HCT116 (cell line): ENCODE results near the gene APBA3. TPM values are rescaled to one million over a fixed set of nuclear protein-coding genes. Genes with fewer than 3 reads are reported as not detected.

Experiments
- ATAC-seq: fragments of 200-7000 bp; cut with Tn5 transposase; 2 replicates; pipeline ENCODE4 v1.9.1; 2020; ENCODE audit warnings: mild to moderate bottlenecking, moderate library complexity
- BruUV-seq: library from RNA; stranded (reverse); fragments of 400-500 nt; replicated peaks from 2 replicates; lab custom pipeline; 2021; lab: Mats Ljungman, UMichigan
- CTCF ChIA-PET: fragments of 300-600 bp; sonication (Branson Sonifier 250); formaldehyde crosslinking; loops from one replicate; lab custom pipeline; 2021; ENCODE audit warnings: antibody characterized with exemption; lab: Charles Lee
- POLR2A ChIA-PET: fragments of 300-600, 350-600 bp; sonication (Branson Sonifier 250); formaldehyde crosslinking; loops from one replicate; lab custom pipeline; 2021; ENCODE audit warnings: antibody characterized with exemption; lab: Charles Lee
- RAD21 ChIA-PET, 2 experiments: fragments of 300-600 bp; sonication (Branson Sonifier 250); formaldehyde crosslinking; loops; one replicate each; lab custom pipeline; 2023; ENCODE audit warnings: low total read pairs in 2 of 2; ENCODE audit not compliant: uncharacterized antibody in 2 of 2, unreplicated experiment in 2 of 2, low non-redundant PET in 1 of 2; lab: Charles Lee
- DNase-seq: peaks from one replicate; pipeline ENCODE4 v3.0.0-alpha.2; 2010; ENCODE audit warnings: low read depth, low spot score
- H2AFZ ChIP-seq: fragments of 200-600 bp; shearing (Covaris generic), sonication (generic); 2 replicates; pipeline ENCODE4 v1.6.1; 2017; ENCODE audit warnings: low read depth, mixed run types, mixed read lengths, antibody characterized with exemption, low read length; ENCODE audit not compliant: poor library complexity, severe bottlenecking
- H3K27ac ChIP-seq: 2 replicates; pipeline ENCODE4 v1.5.1; 2012; ENCODE audit warnings: low read depth, low read length
- H3K27me3 ChIP-seq: fragments of 200-600 bp; sonication (generic); 2 replicates; pipeline ENCODE4 v1.6.1; 2016; ENCODE audit warnings: mixed run types, low read length, mixed read lengths; ENCODE audit not compliant: insufficient read depth
- H3K36me3 ChIP-seq, 2 experiments: fragments of 200-500 bp in 1 of 2; fragments of 200-600 bp in 1 of 2; sonication (Bioruptor generic) in 1 of 2; sonication (generic) in 1 of 2; 2 replicates each; pipeline versions ENCODE4 v1.5.1 to v1.6.1; 2014 to 2016; ENCODE audit warnings: low read length in 2 of 2, inconsistent platforms in 1 of 2, mixed read lengths in 1 of 2, mixed run types in 1 of 2; ENCODE audit not compliant: insufficient read depth in 2 of 2, control insufficient read depth in 1 of 2
- H3K4me1 ChIP-seq, 2 experiments: fragments of 200-600 bp in 1 of 2; sonication (generic) in 1 of 2; 2 replicates each; pipeline versions ENCODE4 v1.5.1 to v1.6.1; 2012 to 2017; ENCODE audit warnings: low read length in 2 of 2, inconsistent platforms in 1 of 2, mild to moderate bottlenecking in 1 of 2, mixed read lengths in 1 of 2, mixed run types in 1 of 2, moderate library complexity in 1 of 2; ENCODE audit not compliant: insufficient read depth in 2 of 2, control insufficient read depth in 1 of 2
- H3K4me2 ChIP-seq: fragments of 200-600 bp; sonication (generic); 2 replicates; pipeline ENCODE4 v1.6.1; 2017; ENCODE audit warnings: mixed run types, low read length, mixed read lengths
- H3K4me3 ChIP-seq, 2 experiments: fragments of 200-600 bp in 1 of 2; sonication (generic) in 1 of 2; replicated peaks in 1 of 2; 2 replicates each; pipeline ENCODE4 v1.5.1; 2011 to 2016; ENCODE audit warnings: low read length in 2 of 2, control low read depth in 1 of 2, low read depth in 1 of 2, mild to moderate bottlenecking in 1 of 2, mixed read lengths in 1 of 2, mixed run types in 1 of 2
- H3K79me2 ChIP-seq: fragments of 200-600 bp; sonication (generic); 2 replicates; pipeline ENCODE4 v1.6.1; 2017; ENCODE audit warnings: mild to moderate bottlenecking, mixed run types, low read length, moderate library complexity, mixed read lengths; ENCODE audit not compliant: insufficient read depth
- H3K9ac ChIP-seq: fragments of 200-600 bp; sonication (generic); 2 replicates; pipeline ENCODE4 v1.6.1; 2016; ENCODE audit warnings: low read length, mixed read lengths
- H3K9me2 ChIP-seq: fragments of 200-600 bp; sonication (generic), shearing (Covaris generic); 2 replicates; pipeline ENCODE4 v1.6.1; 2017; ENCODE audit warnings: mixed run types, mild to moderate bottlenecking, moderate library complexity; ENCODE audit not compliant: insufficient read depth
- H3K9me3 ChIP-seq, 2 experiments: fragments of 200-500 bp in 1 of 2; fragments of 200-600 bp in 1 of 2; sonication (Bioruptor generic) in 1 of 2; sonication (generic) in 1 of 2; 2 replicates each; pipeline ENCODE4 v1.6.1; 2014 to 2017; ENCODE audit warnings: low read length in 2 of 2, mixed read lengths in 2 of 2, inconsistent platforms in 1 of 2, low read depth in 1 of 2, mild to moderate bottlenecking in 1 of 2, mixed run types in 1 of 2, moderate library complexity in 1 of 2; ENCODE audit not compliant: control insufficient read depth in 1 of 2, insufficient read depth in 1 of 2
- H4K20me1 ChIP-seq: fragments of 200-600 bp; sonication (generic), shearing (Covaris generic); 2 replicates; pipeline ENCODE4 v1.6.1; 2017; ENCODE audit warnings: mixed run types, mild to moderate bottlenecking, moderate library complexity; ENCODE audit not compliant: insufficient read depth
- ATF3 ChIP-seq: IDR thresholded peaks from 2 replicates; pipeline ENCODE4 v1.6.1; 2012
- CEBPB ChIP-seq: IDR thresholded peaks from 2 replicates; pipeline ENCODE4 v1.6.1; 2012; ENCODE audit warnings: low read depth
- CTCF ChIP-seq, 3 experiments: fragments of 200-600 bp in 1 of 3; sonication (generic) in 1 of 3; IDR thresholded peaks in 2 of 3; conservative IDR thresholded peaks in 1 of 3; 2 replicates each; pipeline ENCODE4 v1.5.1; 2012 to 2017; ENCODE audit warnings: low read depth in 2 of 3, low read length in 2 of 3, antibody characterized with exemption in 1 of 3, borderline replicate concordance in 1 of 3, control low read depth in 1 of 3, mild to moderate bottlenecking in 1 of 3, mixed read lengths in 1 of 3, mixed run types in 1 of 3, moderate library complexity in 1 of 3; ENCODE audit not compliant: insufficient read depth in 1 of 3
- ELF1 ChIP-seq: IDR thresholded peaks from 2 replicates; pipeline ENCODE4 v1.6.1; 2012; ENCODE audit warnings: low read depth, borderline replicate concordance
- FOSL1 ChIP-seq: IDR thresholded peaks from 2 replicates; pipeline ENCODE4 v1.6.1; 2012; ENCODE audit warnings: low read depth
- POLR2AphosphoS5 ChIP-seq: IDR thresholded peaks from 2 replicates; pipeline ENCODE4 v1.6.1; 2011; ENCODE audit warnings: mild to moderate bottlenecking, low read depth, low read length, moderate library complexity
- REST ChIP-seq: IDR thresholded peaks from 2 replicates; pipeline ENCODE4 v1.6.1; 2012; ENCODE audit warnings: low read depth
- SRF ChIP-seq: IDR thresholded peaks from 2 replicates; pipeline ENCODE4 v1.6.1; 2012; ENCODE audit warnings: low read depth
- TCF7L2 ChIP-seq: IDR thresholded peaks from 2 replicates; pipeline ENCODE4 v1.7.0; 2011; ENCODE audit warnings: borderline replicate concordance, inconsistent platforms; ENCODE audit not compliant: insufficient read depth, insufficient read length; ENCODE audit errors: extremely low read depth
- YY1 ChIP-seq: IDR thresholded peaks from 2 replicates; pipeline ENCODE4 v1.6.1; 2011; ENCODE audit warnings: low read length, low read depth, moderate library complexity, mild to moderate bottlenecking; ENCODE audit not compliant: insufficient replicate concordance; ENCODE audit errors: extremely low read depth
- ZBTB33 ChIP-seq: IDR thresholded peaks from 2 replicates; pipeline ENCODE4 v1.6.1; 2011; ENCODE audit warnings: mild to moderate bottlenecking, low read length, moderate library complexity; ENCODE audit not compliant: insufficient replicate concordance; ENCODE audit errors: extremely low read depth
- ZNF274 ChIP-seq: fragments of 200-500 bp; sonication (Bioruptor generic); IDR thresholded peaks from 2 replicates; pipeline ENCODE4 v1.6.1; 2014; ENCODE audit warnings: mild to moderate bottlenecking, low read depth, low read length, inconsistent platforms
- intact Hi-C: fragments of 100-400 bp; cut with micrococcal nuclease; formaldehyde crosslinking; loops from 2 replicates; pipeline ENCODE4 v1.10.0; 2022
- total RNA-seq: library from RNA; stranded (reverse); gene quantifications from one replicate; pipeline ENCODE4 v1.2.1, GENCODE V29; 2021; ENCODE audit not compliant: unreplicated experiment

APBA3 gene
- total RNA-seq, 1 experiment from 2014 or later, result 29.5 TPM

- no peak for TF ChIP-seq ELF1
- TF ChIP-seq ATF3, result no peak
- no peak for TF ChIP-seq ZNF274
- no peak for TF ChIP-seq FOSL1
These were observed 40.2 kb downstream of the APBA3 start (continued) for GRCh38 chr19:3721131-3721886.

- no TSS peak for BruUV-seq
- H3K4me2 ChIP-seq, result peak overlapping the region; percentile 62
- H3K4me1 ChIP-seq, result peaks cover 48 to 88% of the 10 kb centered on the region in 2 experiments
- H3K27me3 ChIP-seq, result no peaks in the 10 kb centered on the region
- H3K9me3 ChIP-seq, result no peaks in the 10 kb centered on the region
- no peak for ATAC-seq
- no peaks in the 10 kb centered on the region for H3K9me2 ChIP-seq
- 0 out of 4 replicates have a peak overlapping the region, but pooled peaks of 1 of the 2 experiments have one; percentile 15 for H3K4me3 ChIP-seq
- ChIA-PET CTCF (interaction anchor here (2.3 kb wide), 1 partner anchor 42 kb away, joined by 9 read pairs; the partner anchor contains the start of gene MRPL54), POLR2A (no interaction called here), RAD21 (interaction anchor here in 1 of 2 experiments (1.1 to 2.0 kb wide), 2 partner anchors 10 to 12 kb away, joined by 5 to 7 read pairs; partner anchors contain the start of gene TJP3)
- H3K9ac ChIP-seq, result 0 out of 2 replicates have a peak overlapping the region, but pooled peaks have one; percentile 29
- no peaks in the 10 kb centered on the region for H3K36me3 ChIP-seq
- H3K27ac ChIP-seq, result peak overlapping the region; percentile 9; the same call in 1 of the 2 replicates
- intact Hi-C loops, result loop anchor here (10.0 kb wide), 1 partner anchor 484 kb away; no protein-coding TSS in a partner anchor
- no peak overlapping the region for H2AFZ ChIP-seq
- DNase-seq, result no peak
- no peaks in the 10 kb centered on the region for H4K20me1 ChIP-seq
- H3K79me2 ChIP-seq, result no peaks in the 10 kb centered on the region
- TF ChIP-seq POLR2AphosphoS5 (no peak), YY1 (no peak), SRF (no peak), TCF7L2 (no peak), ZBTB33 (no peak), ZNF274 (no peak), CEBPB (no peak), CTCF (IDR thresholded peaks at IDR 0.05 in 2 of 3, conservative IDR thresholded peaks at IDR 0.05 in 1 of 3; ENCODE audit: borderline replicate concordance in 1 of 3, insufficient read depth in 1 of 3, low read depth in 2 of 3, low read length in 2 of 3) (no peak), ATF3 (no peak), REST (no peak)
These were observed 41.1 kb downstream of the APBA3 start for GRCh38 chr19:3720349-3720917.
